ENCODE results near the gene HK2.
A peak's percentile ranks its signal among the peaks of the same experiment; 100 is the strongest.

The HK2 gene

GRCh38 chr2:74847070-74847858 lies 13.3 kb downstream of the HK2 start:
- TF ChIP-seq CTCF (conservative IDR thresholded peaks at IDR 0.05; ENCODE audit: low read length) (no peak), EZH2phosphoT487 (IDR thresholded peaks at IDR 0.05; ENCODE audit: borderline replicate concordance) (no peak)
- Histone ChIP-seq H3F3A (ENCODE audit: low read depth) (no peaks in the 10 kb centered on the region), H3K9me3 (ENCODE audit: insufficient read depth, low read depth, low read length) (no peaks in the 10 kb centered on the region), H3K9ac (ENCODE audit: low read depth, low read length, poor library complexity, severe bottlenecking) (peak overlapping the region; percentile 63), H3K4me3 (ENCODE audit: low read length, poor library complexity, severe bottlenecking) (no peak overlapping the region), H3K4me2 (ENCODE audit: low read depth, low read length, poor library complexity, severe bottlenecking) (peak overlapping the region; percentile 83), H3K4me1 (ENCODE audit: insufficient read depth, low read length, poor library complexity, severe bottlenecking) (peaks cover 79% of the 10 kb centered on the region), H2AFZ (ENCODE audit: low read length) (no peak overlapping the region), H4K20me1 (ENCODE audit: insufficient read depth, low read length, poor library complexity, severe bottlenecking) (peaks cover 46% of the 10 kb centered on the region), H3K27me3 (ENCODE audit: insufficient read depth, low read length, poor library complexity, severe bottlenecking) (no peaks in the 10 kb centered on the region), H3K79me2 (ENCODE audit: insufficient read depth, low read length) (peaks cover 100% of the 10 kb centered on the region), H3K36me3 (ENCODE audit: insufficient read depth, low read length) (peaks cover 16% of the 10 kb centered on the region; the same call in 1 of the 2 replicates), H3K9me2 (replicated peaks; ENCODE audit: low read depth, low read length) (no peaks in the 10 kb centered on the region)

- Histone ChIP-seq H3K79me2 (ENCODE audit: insufficient read depth, low read length) (peaks cover 99% of the 10 kb centered on the region), H3K9me2 (replicated peaks; ENCODE audit: low read depth, low read length) (no peaks in the 10 kb centered on the region), H3K9me3 (ENCODE audit: insufficient read depth, low read depth, low read length) (no peaks in the 10 kb centered on the region), H3K27me3 (ENCODE audit: insufficient read depth, low read length, poor library complexity, severe bottlenecking) (no peaks in the 10 kb centered on the region), H3F3A (ENCODE audit: low read depth) (no peaks in the 10 kb centered on the region), H4K20me1 (ENCODE audit: insufficient read depth, low read length, poor library complexity, severe bottlenecking) (peaks cover 31% of the 10 kb centered on the region), H3K4me2 (ENCODE audit: low read depth, low read length, poor library complexity, severe bottlenecking) (peak overlapping the region; percentile 83), H3K9ac (ENCODE audit: low read depth, low read length, poor library complexity, severe bottlenecking) (peak overlapping the region; percentile 63), H3K4me3 (ENCODE audit: low read length, poor library complexity, severe bottlenecking) (peak overlapping the region; percentile 64), H3K36me3 (ENCODE audit: insufficient read depth, low read length) (peaks cover 23% of the 10 kb centered on the region; the same call in 1 of the 2 replicates), H3K4me1 (ENCODE audit: insufficient read depth, low read length, poor library complexity, severe bottlenecking) (peaks cover 59% of the 10 kb centered on the region), H2AFZ (ENCODE audit: low read length) (no peak overlapping the region)
- TF ChIP-seq CTCF (conservative IDR thresholded peaks at IDR 0.05; ENCODE audit: low read length), result no peak
- no peak for TF ChIP-seq EZH2phosphoT487 (IDR thresholded peaks at IDR 0.05; ENCODE audit: borderline replicate concordance)
Measured at GRCh38 chr2:74849228-74849892, 15.4 kb downstream of the HK2 start.

- Histone ChIP-seq H2AFZ (ENCODE audit: low read length) (no peak overlapping the region), H3K4me3 (ENCODE audit: low read length, poor library complexity, severe bottlenecking) (no peak overlapping the region), H3K9me3 (ENCODE audit: insufficient read depth, low read depth, low read length) (no peaks in the 10 kb centered on the region), H3K4me2 (ENCODE audit: low read depth, low read length, poor library complexity, severe bottlenecking) (peak overlapping the region; percentile 83), H3K79me2 (ENCODE audit: insufficient read depth, low read length) (peaks cover 95% of the 10 kb centered on the region), H3K27me3 (ENCODE audit: insufficient read depth, low read length, poor library complexity, severe bottlenecking) (no peaks in the 10 kb centered on the region), H3K9me2 (replicated peaks; ENCODE audit: low read depth, low read length) (no peaks in the 10 kb centered on the region), H3K4me1 (ENCODE audit: insufficient read depth, low read length, poor library complexity, severe bottlenecking) (peaks cover 46% of the 10 kb centered on the region), H4K20me1 (ENCODE audit: insufficient read depth, low read length, poor library complexity, severe bottlenecking) (peaks cover 21% of the 10 kb centered on the region), H3K9ac (ENCODE audit: low read depth, low read length, poor library complexity, severe bottlenecking) (peak overlapping the region; percentile 63), H3F3A (ENCODE audit: low read depth) (no peaks in the 10 kb centered on the region), H3K36me3 (ENCODE audit: insufficient read depth, low read length) (peaks cover 36% of the 10 kb centered on the region; the same call in 1 of the 2 replicates)
- TF ChIP-seq CTCF (conservative IDR thresholded peaks at IDR 0.05; ENCODE audit: low read length), result no peak
- TF ChIP-seq EZH2phosphoT487 (IDR thresholded peaks at IDR 0.05; ENCODE audit: borderline replicate concordance), result no peak
Measured at GRCh38 chr2:74850496-74851190, 16.7 kb downstream of the HK2 start.

Data from Loucy (cell line).